Ishikawa (cell line): ENCODE results near the gene COMP.
A peak's percentile ranks its signal among the peaks of the same experiment; 100 is the strongest.

ENCODE experiments used
- CEBPB ChIP-seq: IDR thresholded peaks from 2 replicates; pipeline ENCODE4 v1.6.1; 2012
- CREB1 ChIP-seq: IDR thresholded peaks from 2 replicates; pipeline ENCODE4 v1.6.1; 2012; ENCODE audit warnings: low read depth
- EGR1 ChIP-seq: IDR thresholded peaks from 2 replicates; pipeline ENCODE4 v1.6.1; 2012
- EP300 ChIP-seq: IDR thresholded peaks from 2 replicates; pipeline ENCODE4 v1.6.1; 2012; ENCODE audit warnings: borderline replicate concordance
- FOXM1 ChIP-seq: IDR thresholded peaks from 2 replicates; pipeline ENCODE4 v1.6.1; 2012; ENCODE audit warnings: low read depth, borderline replicate concordance
- NFIC ChIP-seq: IDR thresholded peaks from 2 replicates; pipeline ENCODE4 v1.6.1; 2012
- RAD21 ChIP-seq: IDR thresholded peaks from 2 replicates; pipeline ENCODE4 v1.6.1; 2012; ENCODE audit warnings: low read depth
- TAF1 ChIP-seq: IDR thresholded peaks from 2 replicates; pipeline ENCODE4 v1.6.1; 2012; ENCODE audit warnings: low read depth, mild to moderate bottlenecking
- TCF12 ChIP-seq: IDR thresholded peaks from 2 replicates; pipeline ENCODE4 v1.6.1; 2012; ENCODE audit warnings: low read depth
- TEAD4 ChIP-seq: IDR thresholded peaks from 2 replicates; pipeline ENCODE4 v1.6.1; 2012
- YY1 ChIP-seq: IDR thresholded peaks from 2 replicates; pipeline ENCODE4 v1.6.1; 2012; ENCODE audit warnings: low read depth
- ZBTB7A ChIP-seq: IDR thresholded peaks from 2 replicates; pipeline ENCODE4 v1.6.1; 2012; ENCODE audit warnings: low read depth
- TF ChIP-seq, protein P1 (sequence below): IDR thresholded peaks from 2 replicates; pipeline ENCODE4 v1.6.1; 2012; ENCODE audit warnings: low read depth, mild to moderate bottlenecking
- TF ChIP-seq, protein P2 (sequence below): IDR thresholded peaks from 2 replicates; pipeline ENCODE4 v1.6.1; 2012
- TF ChIP-seq, protein P3 (sequence below): IDR thresholded peaks from 2 replicates; pipeline ENCODE4 v1.6.1; 2012

The COMP gene

DNA sequence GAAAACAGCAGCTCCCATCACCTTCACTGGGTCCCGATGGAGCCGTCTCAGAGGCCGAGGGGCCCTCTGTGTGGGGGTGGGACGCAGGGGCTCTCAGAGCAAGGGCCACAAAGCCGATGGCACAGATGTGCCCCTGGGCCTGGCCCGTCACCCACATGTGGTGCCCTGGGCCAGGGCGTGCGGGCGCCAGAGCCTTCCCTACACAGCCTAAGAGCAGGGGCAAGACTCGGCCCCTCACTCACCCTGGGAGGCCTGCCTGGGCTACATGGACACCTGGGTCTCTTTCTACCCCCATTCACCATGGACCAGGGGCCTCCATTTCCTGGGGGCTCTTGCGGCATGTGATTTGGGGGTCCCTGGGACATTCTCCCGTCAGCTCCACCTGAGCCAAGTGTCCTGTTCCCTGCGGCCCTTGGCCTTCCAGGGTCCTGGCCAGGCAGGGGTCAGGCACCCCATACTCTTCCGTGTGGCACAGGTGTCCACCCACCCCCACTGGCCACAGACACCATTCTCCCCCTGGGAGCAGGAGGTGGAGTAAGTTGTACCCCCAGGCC is 10.0 kb downstream of the COMP start:
- no peak for TF ChIP-seq NFIC
- TF ChIP-seq YY1 = no peak

DNA sequence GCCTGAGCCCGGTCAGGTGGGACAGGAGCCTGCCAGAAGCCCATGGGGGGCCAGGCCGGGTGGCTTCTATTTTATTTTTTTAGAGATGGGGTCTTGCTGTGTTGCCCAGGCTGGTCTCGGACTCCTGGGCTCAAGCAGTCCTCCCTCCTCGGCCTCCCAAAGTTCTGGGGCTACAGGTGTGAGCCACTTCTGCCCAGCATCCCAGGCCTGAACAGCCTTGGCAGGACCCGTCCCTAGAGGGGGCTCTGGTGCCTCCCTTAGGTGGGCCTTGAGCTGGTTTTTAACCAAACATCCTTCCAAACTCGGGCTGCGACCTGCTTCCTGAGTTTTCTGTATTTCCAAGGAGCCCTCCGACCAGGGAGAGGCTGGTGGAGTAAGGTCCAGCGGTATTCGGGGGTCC is 10.5 kb downstream of the COMP start:
- TF ChIP-seq, protein P1, sequence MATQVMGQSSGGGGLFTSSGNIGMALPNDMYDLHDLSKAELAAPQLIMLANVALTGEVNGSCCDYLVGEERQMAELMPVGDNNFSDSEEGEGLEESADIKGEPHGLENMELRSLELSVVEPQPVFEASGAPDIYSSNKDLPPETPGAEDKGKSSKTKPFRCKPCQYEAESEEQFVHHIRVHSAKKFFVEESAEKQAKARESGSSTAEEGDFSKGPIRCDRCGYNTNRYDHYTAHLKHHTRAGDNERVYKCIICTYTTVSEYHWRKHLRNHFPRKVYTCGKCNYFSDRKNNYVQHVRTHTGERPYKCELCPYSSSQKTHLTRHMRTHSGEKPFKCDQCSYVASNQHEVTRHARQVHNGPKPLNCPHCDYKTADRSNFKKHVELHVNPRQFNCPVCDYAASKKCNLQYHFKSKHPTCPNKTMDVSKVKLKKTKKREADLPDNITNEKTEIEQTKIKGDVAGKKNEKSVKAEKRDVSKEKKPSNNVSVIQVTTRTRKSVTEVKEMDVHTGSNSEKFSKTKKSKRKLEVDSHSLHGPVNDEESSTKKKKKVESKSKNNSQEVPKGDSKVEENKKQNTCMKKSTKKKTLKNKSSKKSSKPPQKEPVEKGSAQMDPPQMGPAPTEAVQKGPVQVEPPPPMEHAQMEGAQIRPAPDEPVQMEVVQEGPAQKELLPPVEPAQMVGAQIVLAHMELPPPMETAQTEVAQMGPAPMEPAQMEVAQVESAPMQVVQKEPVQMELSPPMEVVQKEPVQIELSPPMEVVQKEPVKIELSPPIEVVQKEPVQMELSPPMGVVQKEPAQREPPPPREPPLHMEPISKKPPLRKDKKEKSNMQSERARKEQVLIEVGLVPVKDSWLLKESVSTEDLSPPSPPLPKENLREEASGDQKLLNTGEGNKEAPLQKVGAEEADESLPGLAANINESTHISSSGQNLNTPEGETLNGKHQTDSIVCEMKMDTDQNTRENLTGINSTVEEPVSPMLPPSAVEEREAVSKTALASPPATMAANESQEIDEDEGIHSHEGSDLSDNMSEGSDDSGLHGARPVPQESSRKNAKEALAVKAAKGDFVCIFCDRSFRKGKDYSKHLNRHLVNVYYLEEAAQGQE = no peak
- TF ChIP-seq RAD21 = 0 out of 2 replicates have a peak, but pooled peaks have one; percentile 12

DNA sequence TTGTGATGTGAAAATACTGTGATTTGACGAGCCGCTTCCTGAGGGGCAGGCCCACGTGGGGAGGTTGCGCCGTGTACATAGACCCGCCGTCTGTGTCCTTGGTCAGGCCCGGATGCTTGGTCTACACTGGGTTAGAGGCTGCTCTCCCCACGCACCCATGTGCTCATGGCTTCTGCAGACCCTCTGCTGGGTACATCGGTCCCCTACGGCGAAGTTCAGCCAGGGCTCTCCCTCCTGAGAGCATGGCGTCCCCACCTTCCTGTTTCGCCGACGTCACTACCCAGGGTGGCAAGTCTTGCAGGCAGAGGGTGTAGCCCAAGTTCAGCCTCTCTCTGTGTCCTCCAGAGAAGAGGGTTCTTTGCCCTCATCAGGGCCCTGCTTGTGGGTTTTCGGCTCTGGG is 11.0 kb downstream of the COMP start:
- no peak for TF ChIP-seq YY1
- no peak for TF ChIP-seq TAF1
- no peak for TF ChIP-seq RAD21
- TF ChIP-seq, protein P2, sequence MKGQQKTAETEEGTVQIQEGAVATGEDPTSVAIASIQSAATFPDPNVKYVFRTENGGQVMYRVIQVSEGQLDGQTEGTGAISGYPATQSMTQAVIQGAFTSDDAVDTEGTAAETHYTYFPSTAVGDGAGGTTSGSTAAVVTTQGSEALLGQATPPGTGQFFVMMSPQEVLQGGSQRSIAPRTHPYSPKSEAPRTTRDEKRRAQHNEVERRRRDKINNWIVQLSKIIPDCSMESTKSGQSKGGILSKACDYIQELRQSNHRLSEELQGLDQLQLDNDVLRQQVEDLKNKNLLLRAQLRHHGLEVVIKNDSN = no peak
- no peak for TF ChIP-seq ZBTB7A
- TF ChIP-seq, protein P1 = no peak
- TF ChIP-seq CEBPB = no peak
- TF ChIP-seq FOXM1 = no peak
- TF ChIP-seq, protein P3, sequence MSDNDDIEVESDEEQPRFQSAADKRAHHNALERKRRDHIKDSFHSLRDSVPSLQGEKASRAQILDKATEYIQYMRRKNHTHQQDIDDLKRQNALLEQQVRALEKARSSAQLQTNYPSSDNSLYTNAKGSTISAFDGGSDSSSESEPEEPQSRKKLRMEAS = no peak
- no peak for TF ChIP-seq EGR1
- TF ChIP-seq TEAD4 = no peak
- TF ChIP-seq EP300 = no peak
- TF ChIP-seq TCF12 = no peak
- TF ChIP-seq CREB1 = no peak
- no peak for TF ChIP-seq NFIC

DNA sequence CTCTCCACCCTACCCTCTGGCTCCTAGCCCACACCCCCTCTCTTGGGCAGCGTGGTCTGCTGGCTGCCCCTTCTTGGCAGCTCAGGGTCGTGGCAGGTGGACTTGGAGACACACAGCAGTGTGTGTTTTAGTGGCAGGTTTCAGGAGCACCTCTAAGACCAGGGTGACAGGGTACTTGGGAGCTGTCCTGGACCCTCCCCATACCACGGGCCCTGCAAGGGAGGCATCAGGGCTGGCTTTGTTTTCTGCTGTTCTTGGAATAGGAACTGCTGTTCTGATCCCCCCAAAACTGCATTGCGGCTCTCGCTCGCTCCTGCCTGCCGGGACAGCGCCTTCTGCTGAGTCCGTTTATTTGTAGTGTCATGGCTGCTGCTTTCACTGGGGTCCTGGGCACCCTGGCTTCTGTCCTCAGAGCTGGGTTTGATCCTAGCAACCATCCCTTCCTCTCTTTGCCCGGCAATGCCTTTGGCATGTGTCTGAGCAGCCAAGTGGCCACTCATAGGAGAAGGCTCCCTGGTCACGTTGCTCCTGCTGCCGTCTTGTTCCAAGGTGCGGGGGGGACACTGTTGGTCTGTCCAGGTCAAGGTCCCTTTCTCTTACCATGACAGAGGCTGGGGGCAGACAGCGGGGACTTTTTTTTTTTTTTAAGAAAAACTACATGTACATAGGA is 12.1 kb downstream of the COMP start:
- TF ChIP-seq TCF12 = no peak
- TF ChIP-seq FOXM1 = no peak
- TF ChIP-seq, protein P3 = no peak
- TF ChIP-seq TAF1 = no peak
- TF ChIP-seq, protein P2 = no peak
- no peak for TF ChIP-seq YY1
- no peak for TF ChIP-seq EP300
- TF ChIP-seq CREB1 = no peak
- TF ChIP-seq TEAD4 = no peak
- TF ChIP-seq, protein P1 = no peak
- no peak for TF ChIP-seq RAD21
- no peak for TF ChIP-seq EGR1
- no peak for TF ChIP-seq ZBTB7A
- TF ChIP-seq CEBPB = no peak
- no peak for TF ChIP-seq NFIC

DNA sequence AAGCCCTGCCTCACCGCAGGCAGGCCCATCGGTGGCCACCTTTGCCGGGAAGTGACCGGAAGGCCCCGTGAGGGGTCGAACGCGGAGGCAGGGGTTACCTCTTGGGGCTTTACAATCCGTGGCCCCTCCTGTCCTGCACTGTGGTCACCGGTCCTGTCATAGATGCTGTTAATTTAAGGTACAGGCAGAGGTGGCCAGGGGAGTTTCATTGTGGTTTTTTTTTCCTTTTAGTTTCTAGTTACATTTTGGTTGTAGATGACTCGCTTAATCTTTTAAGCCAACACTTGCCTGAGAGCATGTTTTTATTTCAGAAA is 13.1 kb downstream of the COMP start:
- no peak for TF ChIP-seq TAF1
- TF ChIP-seq NFIC = no peak
- no peak for TF ChIP-seq TEAD4
- no peak for TF ChIP-seq FOXM1
- TF ChIP-seq, protein P3 = no peak
- TF ChIP-seq TCF12 = no peak
- no peak for TF ChIP-seq CREB1
- TF ChIP-seq EP300 = no peak
- TF ChIP-seq ZBTB7A = no peak
- TF ChIP-seq RAD21 = no peak
